Neuronal stem cell (in vitro differentiated cells): ENCODE measurements around the gene RIPPLY2.

Source experiments
- DNase-seq: peaks from one replicate; pipeline ENCODE4 v3.0.0-alpha.2; 2013; ENCODE audit warnings: low spot score
- H2AFZ ChIP-seq: one replicate; pipeline ENCODE4 v1.6.1; 2013; ENCODE audit warnings: mild to moderate bottlenecking, low read length, inconsistent platforms
- H2AK5ac ChIP-seq: 2 replicates; pipeline ENCODE4 v1.6.1; 2013; ENCODE audit warnings: low read depth, mild to moderate bottlenecking, inconsistent platforms, low read length, moderate library complexity, mixed read lengths
- H2BK120ac ChIP-seq: 2 replicates; pipeline ENCODE4 v1.6.1; 2013; ENCODE audit warnings: low read depth, mild to moderate bottlenecking, inconsistent platforms, low read length, moderate library complexity, mixed read lengths
- H2BK12ac ChIP-seq: one replicate; pipeline ENCODE4 v1.6.1; 2013; ENCODE audit warnings: low read length, inconsistent platforms
- H2BK15ac ChIP-seq: 2 replicates; pipeline ENCODE4 v1.6.1; 2013; ENCODE audit warnings: mild to moderate bottlenecking, low read length, inconsistent platforms, mixed read lengths
- H2BK5ac ChIP-seq: one replicate; pipeline ENCODE4 v1.6.1; 2013; ENCODE audit warnings: inconsistent platforms, mild to moderate bottlenecking, low read length, moderate library complexity
- H3K14ac ChIP-seq: one replicate; pipeline ENCODE4 v1.6.1; 2013; ENCODE audit warnings: low read length, inconsistent platforms
- H3K18ac ChIP-seq: 2 replicates; pipeline ENCODE4 v1.6.1; 2013; ENCODE audit warnings: low read length, inconsistent platforms
- H3K23ac ChIP-seq: 2 replicates; pipeline ENCODE4 v1.6.1; 2013; ENCODE audit warnings: low read depth, mild to moderate bottlenecking, mixed read lengths, low read length, inconsistent platforms; ENCODE audit not compliant: poor library complexity
- H3K27ac ChIP-seq: replicated peaks from 3 replicates; pipeline ENCODE4 v1.5.1; 2013; ENCODE audit warnings: low read length, inconsistent platforms
- H3K27me3 ChIP-seq, 3 experiments: 2 replicates each; pipeline ENCODE4 v1.6.1; 2013; ENCODE audit warnings: low read length in 3 of 3, mild to moderate bottlenecking in 2 of 3, inconsistent platforms in 1 of 3, low read depth in 1 of 3, mixed read lengths in 1 of 3, moderate library complexity in 1 of 3; ENCODE audit not compliant: control insufficient read depth in 3 of 3, insufficient read depth in 3 of 3
- H3K36me3 ChIP-seq, 2 donors: replicated peaks in 1 of 2; 2 replicates each; pipeline ENCODE4 v1.6.1; 2013; ENCODE audit warnings: low read length in 2 of 2; ENCODE audit not compliant: control insufficient read depth in 2 of 2, insufficient read depth in 2 of 2
- H3K4ac ChIP-seq: 2 replicates; pipeline ENCODE4 v1.6.1; 2013; ENCODE audit warnings: inconsistent platforms, mild to moderate bottlenecking, low read length, moderate library complexity
- H3K4me1 ChIP-seq, 2 donors: 1 replicate in 1 of 2; 2 replicates in 1 of 2; pipeline ENCODE4 v1.6.1; 2013; ENCODE audit warnings: low read length in 2 of 2, low read depth in 1 of 2; ENCODE audit not compliant: control insufficient read depth in 2 of 2, insufficient read depth in 1 of 2
- H3K4me2 ChIP-seq: one replicate; pipeline ENCODE4 v1.6.1; 2013; ENCODE audit warnings: mild to moderate bottlenecking, low read length, inconsistent platforms; ENCODE audit not compliant: insufficient read depth, poor library complexity, severe bottlenecking
- H3K4me3 ChIP-seq, 2 donors: 2 replicates each; pipeline ENCODE4 v1.5.1; 2013; ENCODE audit warnings: low read length in 2 of 2, mild to moderate bottlenecking in 2 of 2, inconsistent platforms in 1 of 2, moderate library complexity in 1 of 2
- H3K79me1 ChIP-seq: one replicate; pipeline ENCODE4 v1.6.1; 2013; ENCODE audit warnings: low read depth, mild to moderate bottlenecking, inconsistent platforms, low read length, moderate library complexity
- H3K9ac ChIP-seq: one replicate; pipeline ENCODE4 v1.6.1; 2013; ENCODE audit warnings: mild to moderate bottlenecking, low read depth, low read length, inconsistent platforms; ENCODE audit not compliant: poor library complexity
- H3K9me3 ChIP-seq, 2 donors: replicated peaks in 1 of 2; 2 replicates each; pipeline versions ENCODE3 to v1.6.1; 2013; ENCODE audit warnings: low read length in 2 of 2, mild to moderate bottlenecking in 2 of 2, inconsistent platforms in 1 of 2, low read depth in 1 of 2, mixed read lengths in 1 of 2, moderate library complexity in 1 of 2; ENCODE audit not compliant: control insufficient read depth in 2 of 2, insufficient read depth in 1 of 2
- H4K8ac ChIP-seq: one replicate; pipeline ENCODE4 v1.6.1; 2013; ENCODE audit warnings: low read depth, mild to moderate bottlenecking, inconsistent platforms, low read length, moderate library complexity
- H4K91ac ChIP-seq: one replicate; pipeline ENCODE4 v1.6.1; 2013; ENCODE audit warnings: low read length, low read depth, mild to moderate bottlenecking, inconsistent platforms; ENCODE audit not compliant: poor library complexity
- WGBS, 2 donors: extraction: QIAGEN DNeasy Blood & Tissue Kit; methylation state at CpG; one replicate each; pipeline ENCODE4 v1.1.7; 2013; ENCODE audit warnings: missing lambda C conversion rate in 2 of 2, mixed read lengths in 1 of 2; ENCODE audit not compliant: insufficient read length in 2 of 2, insufficient replicate concordance in 1 of 2; ENCODE audit errors: extremely low coverage in 2 of 2; 5-methylcytosine and 5-hydroxymethylcytosine counted together

The RIPPLY2 gene

GRCh38 chr6:83859410-83860358 lies 6.5 kb downstream of the RIPPLY2 start, which contains the start of gene CYB5R4:
Gene CYB5R4, plus strand, starts transcription at chr6:83859689. Its CDS starts 94 bp downstream, at chr6:83859783.
- Histone ChIP-seq H3K9ac (peak within 1 kb of the TSS; percentile 82), H3K4me2 (peak within 1 kb of the TSS; percentile 71), H3K9me3 (no peaks in the 10 kb centered on the region), H2BK15ac (no peak within 1 kb of the TSS), H3K18ac (no peak within 1 kb of the TSS), H2AFZ (peak within 1 kb of the TSS; percentile 88), H3K79me1 (no peaks in the 10 kb centered on the region), H3K27ac (peak within 1 kb of the TSS; percentile 25), H3K14ac (no peak within 1 kb of the TSS), H2BK120ac (no peak within 1 kb of the TSS), H3K27me3 (peaks cover 0 to 24% (median 9%) of the 10 kb centered on the region in 3 experiments), H3K4ac (no peak within 1 kb of the TSS), H3K4me1 (peaks cover 0 to 2% of the 10 kb centered on the region in 2 donors), H3K36me3 (peaks cover 0 to 6% of the 10 kb centered on the region in 2 donors), H3K23ac (peak within 1 kb of the TSS; percentile 49), H2BK5ac (no peak within 1 kb of the TSS), H2AK5ac (no peak within 1 kb of the TSS), H2BK12ac (no peak within 1 kb of the TSS), H3K4me3 (peak within 1 kb of the TSS; percentile 71 to 91), H4K91ac (no peak within 1 kb of the TSS), H4K8ac (no peak within 1 kb of the TSS)
- DNase-seq: peak; percentile 94
- WGBS, 2 donors: no CpG with 5 or more reads among the region's 53 CpGs

GRCh38 chr6:83860359-83860755 lies 7.2 kb downstream of the RIPPLY2 start:
- Histone ChIP-seq H2BK5ac (no peak overlapping the region), H3K9me3 (no peaks in the 10 kb centered on the region), H4K91ac (no peak overlapping the region), H3K27ac (no peak overlapping the region), H2BK12ac (no peak overlapping the region), H4K8ac (no peak overlapping the region), H3K9ac (no peak overlapping the region), H2BK15ac (no peak overlapping the region), H2BK120ac (no peak overlapping the region), H3K4ac (no peak overlapping the region), H3K36me3 (peaks cover 0 to 13% of the 10 kb centered on the region in 2 donors), H3K4me2 (peak overlapping the region; percentile 71), H3K79me1 (no peaks in the 10 kb centered on the region), H3K18ac (no peak overlapping the region), H3K14ac (no peak overlapping the region), H3K27me3 (peaks cover 0 to 17% (median 4%) of the 10 kb centered on the region in 3 experiments), H2AFZ (peak overlapping the region; percentile 88), H3K4me3 (peak overlapping the region; percentile 71 to 91), H3K23ac (no peak overlapping the region), H3K4me1 (peaks cover 0 to 2% of the 10 kb centered on the region in 2 donors), H2AK5ac (no peak overlapping the region)
- DNase-seq: no peak
- WGBS, 2 donors: no CpG with 5 or more reads among the region's 7 CpGs

GRCh38 chr6:83860782-83861495 lies 7.8 kb downstream of the RIPPLY2 start:
- H3K4me3 ChIP-seq: peak overlapping the region in 1 of 2 donors; percentile 71

More at GRCh38 chr6:83860782-83861495, 7.8 kb downstream of the RIPPLY2 start:
- DNase-seq: no peak
- no peak overlapping the region for H4K91ac ChIP-seq
- H3K27ac ChIP-seq: no peak overlapping the region
- H3K18ac ChIP-seq: no peak overlapping the region
- H2BK120ac ChIP-seq: no peak overlapping the region
- no peak overlapping the region for H3K9ac ChIP-seq
- peaks cover 0 to 2% of the 10 kb centered on the region in 2 donors for H3K4me1 ChIP-seq
- no peak overlapping the region for H3K14ac ChIP-seq
- no peak overlapping the region for H2AFZ ChIP-seq
- no peak overlapping the region for H2BK15ac ChIP-seq
- no peak overlapping the region for H3K4ac ChIP-seq
- no peak overlapping the region for H2BK12ac ChIP-seq
- no peak overlapping the region for H3K23ac ChIP-seq
- no peaks in the 10 kb centered on the region for H3K79me1 ChIP-seq
- no peak overlapping the region for H2AK5ac ChIP-seq
- H3K4me2 ChIP-seq: no peak overlapping the region
- H2BK5ac ChIP-seq: no peak overlapping the region
- WGBS, 2 donors: no CpG with 5 or more reads among the region's 8 CpGs
- H3K27me3 ChIP-seq: peaks cover 0 to 12% (median 0%) of the 10 kb centered on the region in 3 experiments
- H4K8ac ChIP-seq: no peak overlapping the region
- peaks cover 2 to 18% of the 10 kb centered on the region in 2 donors for H3K36me3 ChIP-seq
- no peaks in the 10 kb centered on the region for H3K9me3 ChIP-seq
